ENCODE results near the gene ALOXE3.

ALOXE3 gene

GRCh38 chr17:8117980-8118768 is at the start of gene ALOXE3:
TSS of gene ALOXE3 (minus strand) at chr17:8118514. CDS start at chr17:8117990, 524 bp downstream.
- no peak for DNase-seq (ENCODE audit: low read depth)
- H3K4me3 ChIP-seq (ENCODE audit: low read depth, low read length), result peak within 1 kb of the TSS; percentile 58
- TF ChIP-seq CTCF (IDR thresholded peaks at IDR 0.05; ENCODE audit: low read depth, low read length, missing control alignments), result no peak

GRCh38 chr17:8167526-8167925 is 49.2 kb upstream of the ALOXE3 start:
- no peak overlapping the region for H3K4me3 ChIP-seq (ENCODE audit: low read depth, low read length)
- no peak for TF ChIP-seq CTCF (IDR thresholded peaks at IDR 0.05; ENCODE audit: low read depth, low read length, missing control alignments)
- DNase-seq (ENCODE audit: low read depth), result no peak

GRCh38 chr17:8166731-8167130 is 48.4 kb upstream of the ALOXE3 start:
- no peak for TF ChIP-seq CTCF (IDR thresholded peaks at IDR 0.05; ENCODE audit: low read depth, low read length, missing control alignments)
- no peak for DNase-seq (ENCODE audit: low read depth)
- no peak overlapping the region for H3K4me3 ChIP-seq (ENCODE audit: low read depth, low read length)

GRCh38 chr17:8164815-8165131 is 46.5 kb upstream of the ALOXE3 start:
- TF ChIP-seq CTCF (IDR thresholded peaks at IDR 0.05; ENCODE audit: low read depth, low read length, missing control alignments), result no peak
- DNase-seq (ENCODE audit: low read depth), result no peak
- no peak overlapping the region for H3K4me3 ChIP-seq (ENCODE audit: low read depth, low read length)

- no peak for DNase-seq (ENCODE audit: low read depth)
- TF ChIP-seq CTCF (IDR thresholded peaks at IDR 0.05; ENCODE audit: low read depth, low read length, missing control alignments), result no peak
- no peak overlapping the region for H3K4me3 ChIP-seq (ENCODE audit: low read depth, low read length)
Observed at GRCh38 chr17:8163978-8164814, 45.9 kb upstream of the ALOXE3 start.

GRCh38 chr17:8162997-8163977 is 45.0 kb upstream of the ALOXE3 start:
- no peak for TF ChIP-seq CTCF (IDR thresholded peaks at IDR 0.05; ENCODE audit: low read depth, low read length, missing control alignments)
- peak overlapping the region; percentile 97 for H3K4me3 ChIP-seq (ENCODE audit: low read depth, low read length)
- DNase-seq (ENCODE audit: low read depth), result no peak

Data from GM12864 (cell line).